Fibroblast of lung (primary cell): Measurements from ENCODE around the gene UGT1A10. TPM values are rescaled to one million over a fixed set of nuclear protein-coding genes. Genes with fewer than 3 reads are reported as not detected.

Source experiments
- DNase-seq, 2 donors: peaks; one replicate each; pipeline versions ENCODE4 v3.0.0 to v3.0.0-alpha.2; 2010; ENCODE audit warnings: low read depth in 2 of 2
- H2AFZ ChIP-seq: 2 replicates; pipeline ENCODE4 v1.5.1; 2012; ENCODE audit warnings: low read length, control low read depth, inconsistent platforms
- H3K27ac ChIP-seq: 2 replicates; pipeline ENCODE4 v1.5.1; 2011; ENCODE audit warnings: low read length, control low read depth; ENCODE audit not compliant: insufficient read depth
- H3K27me3 ChIP-seq: 2 replicates; pipeline ENCODE4 v1.5.1; 2011; ENCODE audit warnings: mild to moderate bottlenecking, low read length; ENCODE audit not compliant: control insufficient read depth, insufficient read depth
- H3K36me3 ChIP-seq: 2 replicates; pipeline ENCODE4 v1.5.1; 2011; ENCODE audit warnings: low read length; ENCODE audit not compliant: control insufficient read depth, insufficient read depth
- H3K4me1 ChIP-seq: 2 replicates; pipeline ENCODE4 v1.5.1; 2011; ENCODE audit warnings: low read length; ENCODE audit not compliant: control insufficient read depth, insufficient read depth; ENCODE audit errors: extremely low read depth
- H3K4me2 ChIP-seq: 2 replicates; pipeline ENCODE4 v1.5.1; 2011; ENCODE audit warnings: low read length, control low read depth; ENCODE audit not compliant: insufficient read depth; ENCODE audit errors: extremely low read depth
- H3K4me3 ChIP-seq, 4 experiments: fragments of 200-600 bp in 1 of 4; sonication (generic) in 1 of 4; replicated peaks in 1 of 4; 2 replicates each; pipeline ENCODE4 v1.5.1; 2011 to 2016; ENCODE audit warnings: low read length in 4 of 4, low read depth in 3 of 4, mild to moderate bottlenecking in 3 of 4, control low read depth in 2 of 4, inconsistent platforms in 1 of 4, mixed read lengths in 1 of 4; ENCODE audit not compliant: insufficient read depth in 1 of 4; ENCODE audit errors: control extremely low read depth in 1 of 4
- H3K79me2 ChIP-seq: 2 replicates; pipeline ENCODE4 v1.5.1; 2012; ENCODE audit warnings: mild to moderate bottlenecking, low read length, inconsistent platforms; ENCODE audit not compliant: control insufficient read depth, insufficient read depth
- H3K9ac ChIP-seq: 2 replicates; pipeline ENCODE4 v1.5.1; 2011; ENCODE audit warnings: mild to moderate bottlenecking, low read length, control low read depth; ENCODE audit not compliant: insufficient read depth
- H3K9me3 ChIP-seq: 2 replicates; pipeline ENCODE4 v1.5.1; 2012; ENCODE audit warnings: low read depth, low read length; ENCODE audit not compliant: control insufficient read depth, insufficient read depth
- H4K20me1 ChIP-seq: 2 replicates; pipeline ENCODE4 v1.5.1; 2011; ENCODE audit warnings: low read length; ENCODE audit not compliant: control insufficient read depth, insufficient read depth; ENCODE audit errors: extremely low read depth
- EZH2 ChIP-seq: IDR thresholded peaks from 2 replicates; pipeline ENCODE4 v1.5.1; 2012; ENCODE audit warnings: low read length, control low read depth, mild to moderate bottlenecking; ENCODE audit errors: missing control alignments
- polyA plus RNA-seq, 2 donors: library from polyadenylated mRNA; depleted of rRNA in 1 of 2; stranded (reverse) in 1 of 2; unstranded in 1 of 2; fragments of >200 nt; gene quantifications; 2 replicates each; pipeline ENCODE4 v1.2.1, GENCODE V29; 2011 to 2012; ENCODE audit warnings: missing spikeins in 1 of 2
- total RNA-seq: library from RNA; depleted of rRNA; stranded (reverse); fragments of >200 nt; gene quantifications from 2 replicates; pipeline ENCODE4 v1.2.1, GENCODE V29; 2014
- TF ChIP-seq, protein P1 (sequence below), 2 donors: IDR thresholded peaks in 1 of 2; conservative IDR thresholded peaks in 1 of 2; 1 replicate in 1 of 2; 2 replicates in 1 of 2; pipeline ENCODE4 v1.5.1; 2011 to 2012; ENCODE audit warnings: low read length in 2 of 2, control low read depth in 1 of 2, inconsistent platforms in 1 of 2, low read depth in 1 of 2, mild to moderate bottlenecking in 1 of 2

Gene UGT1A10
- total and polyA plus RNA-seq, 2 donors (not counting 1 experiment from before 2014, with no cell fraction given) = not detected

DNA sequence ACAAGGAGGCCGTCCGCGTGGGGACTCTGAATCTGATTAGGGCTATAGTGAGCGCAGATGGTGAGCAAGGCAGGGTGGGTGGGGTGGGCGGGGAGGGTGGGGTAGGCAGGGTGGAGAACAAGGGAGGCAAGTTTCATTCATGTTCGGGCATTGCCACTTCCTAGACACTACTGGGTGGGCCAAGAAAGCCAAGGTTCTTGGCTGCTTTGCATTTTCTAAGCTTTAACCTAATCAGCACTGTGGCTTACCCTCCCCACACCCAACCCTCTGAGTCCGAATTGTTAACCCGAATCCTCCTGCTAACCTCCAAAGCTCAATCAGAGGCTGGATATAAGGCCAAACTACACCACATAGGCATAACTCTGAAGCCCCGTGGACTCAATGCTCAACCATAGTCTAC lies 160.0 kb downstream of the UGT1A10 start:
- H3K79me2 ChIP-seq = no peaks in the 10 kb centered on the region
- no peak overlapping the region for H3K4me3 ChIP-seq
- no peak overlapping the region for H3K4me2 ChIP-seq
- H3K36me3 ChIP-seq = no peaks in the 10 kb centered on the region
- H3K9me3 ChIP-seq = no peaks in the 10 kb centered on the region
- H3K27me3 ChIP-seq = no peaks in the 10 kb centered on the region
- DNase-seq = no peak
- no peak overlapping the region for H3K9ac ChIP-seq
- no peaks in the 10 kb centered on the region for H4K20me1 ChIP-seq
- no peak overlapping the region for H2AFZ ChIP-seq
- H3K4me1 ChIP-seq = no peaks in the 10 kb centered on the region
- TF ChIP-seq, protein P1, sequence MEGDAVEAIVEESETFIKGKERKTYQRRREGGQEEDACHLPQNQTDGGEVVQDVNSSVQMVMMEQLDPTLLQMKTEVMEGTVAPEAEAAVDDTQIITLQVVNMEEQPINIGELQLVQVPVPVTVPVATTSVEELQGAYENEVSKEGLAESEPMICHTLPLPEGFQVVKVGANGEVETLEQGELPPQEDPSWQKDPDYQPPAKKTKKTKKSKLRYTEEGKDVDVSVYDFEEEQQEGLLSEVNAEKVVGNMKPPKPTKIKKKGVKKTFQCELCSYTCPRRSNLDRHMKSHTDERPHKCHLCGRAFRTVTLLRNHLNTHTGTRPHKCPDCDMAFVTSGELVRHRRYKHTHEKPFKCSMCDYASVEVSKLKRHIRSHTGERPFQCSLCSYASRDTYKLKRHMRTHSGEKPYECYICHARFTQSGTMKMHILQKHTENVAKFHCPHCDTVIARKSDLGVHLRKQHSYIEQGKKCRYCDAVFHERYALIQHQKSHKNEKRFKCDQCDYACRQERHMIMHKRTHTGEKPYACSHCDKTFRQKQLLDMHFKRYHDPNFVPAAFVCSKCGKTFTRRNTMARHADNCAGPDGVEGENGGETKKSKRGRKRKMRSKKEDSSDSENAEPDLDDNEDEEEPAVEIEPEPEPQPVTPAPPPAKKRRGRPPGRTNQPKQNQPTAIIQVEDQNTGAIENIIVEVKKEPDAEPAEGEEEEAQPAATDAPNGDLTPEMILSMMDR (conservative IDR thresholded peaks at IDR 0.05 in 1 of 2, IDR thresholded peaks at IDR 0.05 in 1 of 2; ENCODE audit: low read depth in 1 of 2, low read length in 2 of 2) = no peak
- TF ChIP-seq EZH2 = no peak
- no peak overlapping the region for H3K27ac ChIP-seq

- H3K4me2 ChIP-seq = no peak overlapping the region
- no peaks in the 10 kb centered on the region for H3K4me1 ChIP-seq
- DNase-seq = no peak
- H3K27ac ChIP-seq = no peak overlapping the region
- no peaks in the 10 kb centered on the region for H4K20me1 ChIP-seq
- TF ChIP-seq, protein P1 (conservative IDR thresholded peaks at IDR 0.05 in 1 of 2, IDR thresholded peaks at IDR 0.05 in 1 of 2; ENCODE audit: low read depth in 1 of 2, low read length in 2 of 2) = no peak
- TF ChIP-seq EZH2 = no peak
- H3K27me3 ChIP-seq = peaks cover 1% of the 10 kb centered on the region
- no peak overlapping the region for H3K9ac ChIP-seq
- no peaks in the 10 kb centered on the region for H3K9me3 ChIP-seq
- no peak overlapping the region for H3K4me3 ChIP-seq
- no peaks in the 10 kb centered on the region for H3K79me2 ChIP-seq
- no peaks in the 10 kb centered on the region for H3K36me3 ChIP-seq
- no peak overlapping the region for H2AFZ ChIP-seq
These were observed 162.3 kb downstream of the UGT1A10 start for GRCh38 chr2:233798335-233799086.

DNA sequence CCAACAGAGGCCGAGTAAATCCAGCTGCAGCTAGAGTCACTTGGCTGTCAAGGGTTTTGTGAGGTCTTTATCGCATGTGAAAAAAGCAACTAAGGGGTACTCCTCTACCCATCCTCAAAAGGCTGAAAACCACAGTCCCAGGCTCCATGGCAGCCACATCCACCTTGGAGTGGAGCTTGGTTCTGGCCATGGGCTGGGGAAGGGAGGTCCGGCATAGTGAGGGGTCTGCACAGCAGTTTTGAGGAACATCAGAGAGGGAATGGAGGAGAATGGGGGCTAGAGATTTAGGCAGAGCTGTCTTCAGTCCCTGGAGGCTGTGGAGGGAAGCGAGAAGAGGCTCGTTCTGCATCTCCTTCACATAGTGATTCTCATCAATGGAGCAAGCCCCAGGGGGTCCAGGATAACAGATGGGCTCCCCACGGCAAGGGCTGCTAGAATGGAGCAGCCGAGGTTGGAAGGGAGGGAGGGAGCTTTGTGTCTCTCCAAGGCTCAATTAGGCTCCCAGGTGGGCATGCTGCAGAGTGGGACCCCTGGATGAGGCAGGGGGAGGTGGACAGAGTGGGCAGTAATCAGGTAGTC lies 162.9 kb downstream of the UGT1A10 start:
- no peaks in the 10 kb centered on the region for H4K20me1 ChIP-seq
- no peaks in the 10 kb centered on the region for H3K9me3 ChIP-seq
- DNase-seq = no peak
- no peak overlapping the region for H2AFZ ChIP-seq
- no peaks in the 10 kb centered on the region for H3K36me3 ChIP-seq
- no peaks in the 10 kb centered on the region for H3K4me1 ChIP-seq
- peaks cover 3% of the 10 kb centered on the region for H3K27me3 ChIP-seq
- no peak overlapping the region for H3K9ac ChIP-seq
- no peak overlapping the region for H3K4me2 ChIP-seq
- no peaks in the 10 kb centered on the region for H3K79me2 ChIP-seq
- TF ChIP-seq EZH2 = no peak
- TF ChIP-seq, protein P1 (conservative IDR thresholded peaks at IDR 0.05 in 1 of 2, IDR thresholded peaks at IDR 0.05 in 1 of 2; ENCODE audit: low read depth in 1 of 2, low read length in 2 of 2) = no peak
- no peak overlapping the region for H3K4me3 ChIP-seq
- no peak overlapping the region for H3K27ac ChIP-seq
